Cortex of kidney (tissue), 1 donor: Measurements from ENCODE around the gene ARHGEF10L.

Source experiments
- DNase-seq: peaks from one replicate; lab custom pipeline; 2025; lab: John Stamatoyannopoulos, UW

ARHGEF10L gene

GRCh38 chr1:17632541-17633184 lies 93.2 kb downstream of the ARHGEF10L start:
- DNase-seq = no peak

GRCh38 chr1:17633654-17634053 lies 94.2 kb downstream of the ARHGEF10L start:
- no peak for DNase-seq

GRCh38 chr1:17635276-17635675 lies 95.8 kb downstream of the ARHGEF10L start:
- DNase-seq = no peak

GRCh38 chr1:17635811-17636210 lies 96.3 kb downstream of the ARHGEF10L start:
- no peak for DNase-seq

- no peak for DNase-seq
Observed at GRCh38 chr1:17636612-17637011, 97.1 kb downstream of the ARHGEF10L start.

- DNase-seq = no peak
Observed at GRCh38 chr1:17637055-17637454, 97.6 kb downstream of the ARHGEF10L start.

GRCh38 chr1:17639703-17640340 lies 100.3 kb downstream of the ARHGEF10L start:
- DNase-seq = no peak

- DNase-seq = no peak
Observed at GRCh38 chr1:17640393-17640792, 100.9 kb downstream of the ARHGEF10L start.

GRCh38 chr1:17640975-17641374 lies 101.5 kb downstream of the ARHGEF10L start:
- DNase-seq = no peak

GRCh38 chr1:17642169-17642568 lies 102.7 kb downstream of the ARHGEF10L start:
- no peak for DNase-seq

- no peak for DNase-seq
Observed at GRCh38 chr1:17642943-17643342, 103.4 kb downstream of the ARHGEF10L start.

- no peak for DNase-seq
Observed at GRCh38 chr1:17643861-17644703, 104.6 kb downstream of the ARHGEF10L start.

- DNase-seq = no peak
Observed at GRCh38 chr1:17645068-17645911, 105.8 kb downstream of the ARHGEF10L start.

- DNase-seq = no peak
Observed at GRCh38 chr1:17646444-17647280, 107.2 kb downstream of the ARHGEF10L start.

GRCh38 chr1:17648457-17649145 lies 109.1 kb downstream of the ARHGEF10L start:
- no peak for DNase-seq

GRCh38 chr1:17649371-17650106 lies 110.0 kb downstream of the ARHGEF10L start:
- DNase-seq = no peak

GRCh38 chr1:17653276-17653675 lies 113.8 kb downstream of the ARHGEF10L start:
- no peak for DNase-seq

GRCh38 chr1:17653728-17654351 lies 114.3 kb downstream of the ARHGEF10L start:
- no peak for DNase-seq

GRCh38 chr1:17654519-17654918 lies 115.0 kb downstream of the ARHGEF10L start:
- no peak for DNase-seq
